ENCODE data around the gene UBE2S.

DNA sequence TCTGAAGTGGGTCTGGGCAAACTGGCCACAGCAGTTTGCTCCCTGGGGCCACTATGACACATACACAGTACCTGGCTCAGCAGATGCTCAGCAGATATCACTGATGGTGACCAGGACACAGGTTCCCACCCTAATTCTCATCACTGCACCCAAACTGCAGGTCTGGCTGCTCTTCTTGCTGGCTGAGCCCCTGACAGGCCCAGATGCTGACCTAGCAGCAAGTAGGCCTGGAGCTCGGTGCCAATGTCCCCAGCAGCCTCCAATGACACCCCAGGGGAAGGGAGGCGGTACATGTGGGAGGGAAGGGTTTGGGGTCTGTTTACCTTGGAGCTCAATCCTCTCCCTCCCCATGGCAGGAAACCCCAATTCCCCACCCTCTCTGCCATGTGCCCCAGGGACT, 5.1 kb downstream of the UBE2S start:
- TF ChIP-seq, protein P1, sequence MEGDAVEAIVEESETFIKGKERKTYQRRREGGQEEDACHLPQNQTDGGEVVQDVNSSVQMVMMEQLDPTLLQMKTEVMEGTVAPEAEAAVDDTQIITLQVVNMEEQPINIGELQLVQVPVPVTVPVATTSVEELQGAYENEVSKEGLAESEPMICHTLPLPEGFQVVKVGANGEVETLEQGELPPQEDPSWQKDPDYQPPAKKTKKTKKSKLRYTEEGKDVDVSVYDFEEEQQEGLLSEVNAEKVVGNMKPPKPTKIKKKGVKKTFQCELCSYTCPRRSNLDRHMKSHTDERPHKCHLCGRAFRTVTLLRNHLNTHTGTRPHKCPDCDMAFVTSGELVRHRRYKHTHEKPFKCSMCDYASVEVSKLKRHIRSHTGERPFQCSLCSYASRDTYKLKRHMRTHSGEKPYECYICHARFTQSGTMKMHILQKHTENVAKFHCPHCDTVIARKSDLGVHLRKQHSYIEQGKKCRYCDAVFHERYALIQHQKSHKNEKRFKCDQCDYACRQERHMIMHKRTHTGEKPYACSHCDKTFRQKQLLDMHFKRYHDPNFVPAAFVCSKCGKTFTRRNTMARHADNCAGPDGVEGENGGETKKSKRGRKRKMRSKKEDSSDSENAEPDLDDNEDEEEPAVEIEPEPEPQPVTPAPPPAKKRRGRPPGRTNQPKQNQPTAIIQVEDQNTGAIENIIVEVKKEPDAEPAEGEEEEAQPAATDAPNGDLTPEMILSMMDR (IDR thresholded peaks at IDR 0.05) = no peak
- TF ChIP-seq POLR2A (IDR thresholded peaks at IDR 0.05) = no peak

Measured in heart left ventricle (tissue), 13 donors.